Stomach smooth muscle (tissue), 2 donors: ENCODE results near the gene SUGP1.

Source experiments
- H3K27ac ChIP-seq: one replicate; pipeline ENCODE4 v1.7.0; 2013; ENCODE audit warnings: mild to moderate bottlenecking, low read length, inconsistent platforms
- H3K27me3 ChIP-seq, 2 donors: one replicate each; pipeline ENCODE4 v1.7.0; 2013; ENCODE audit warnings: low read length in 2 of 2; ENCODE audit not compliant: insufficient read depth in 2 of 2, control insufficient read depth in 1 of 2
- H3K36me3 ChIP-seq, 2 donors: one replicate each; pipeline ENCODE4 v1.7.0; 2013; ENCODE audit warnings: low read length in 2 of 2; ENCODE audit not compliant: control insufficient read depth in 2 of 2, insufficient read depth in 2 of 2
- H3K4me1 ChIP-seq: one replicate; pipeline ENCODE4 v1.7.0; 2013; ENCODE audit warnings: low read length; ENCODE audit not compliant: control insufficient read depth, insufficient read depth
- H3K4me3 ChIP-seq, 2 donors: one replicate each; pipeline ENCODE4 v1.7.0; 2013; ENCODE audit warnings: low read length in 2 of 2
- H3K9ac ChIP-seq, 2 donors: one replicate each; pipeline ENCODE4 v1.7.0; 2013; ENCODE audit warnings: low read length in 2 of 2, mild to moderate bottlenecking in 1 of 2
- H3K9me3 ChIP-seq, 2 donors: one replicate each; pipeline ENCODE4 v1.7.0; 2013; ENCODE audit warnings: low read length in 2 of 2; ENCODE audit not compliant: control insufficient read depth in 2 of 2
- donor health status: healthy.
- donor health status: Pancreatic carcinoma.

The SUGP1 gene

DNA sequence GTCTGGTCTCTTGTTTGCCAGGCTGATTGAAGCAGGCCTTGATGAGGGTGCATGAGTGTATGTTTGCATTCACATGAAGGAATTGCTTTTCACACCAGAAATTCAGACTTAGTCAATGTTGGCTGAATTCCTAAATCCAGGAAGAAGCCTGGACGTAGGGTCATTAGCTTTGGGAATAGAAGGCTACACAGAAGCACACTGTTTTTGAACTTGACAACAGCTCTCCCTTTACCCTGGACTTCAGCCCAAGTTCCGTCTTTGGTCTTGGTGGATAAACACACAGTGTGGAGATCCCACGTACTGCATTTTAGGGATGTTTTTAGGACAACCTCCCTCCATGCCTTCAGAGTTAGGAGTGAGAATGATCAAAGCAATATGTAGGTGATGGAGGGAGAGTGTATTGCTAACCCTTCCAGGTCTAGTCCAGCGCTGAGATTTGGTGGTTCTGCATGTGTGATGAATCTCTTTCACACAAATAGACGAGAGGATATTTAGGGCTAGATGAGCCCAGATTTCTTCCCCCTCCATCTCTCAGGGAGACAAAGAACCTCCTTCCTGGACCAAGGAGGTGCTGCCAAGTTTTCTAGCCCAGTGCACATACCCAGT lies 70.0 kb downstream of the SUGP1 start:
- H3K36me3 ChIP-seq, result no peaks in the 10 kb centered on the region
- no peaks in the 10 kb centered on the region for H3K9me3 ChIP-seq
- H3K4me1 ChIP-seq, result no peaks in the 10 kb centered on the region
- no peak overlapping the region for H3K27ac ChIP-seq
- H3K9ac ChIP-seq, result no peak overlapping the region
- H3K4me3 ChIP-seq, result no peak overlapping the region
- H3K27me3 ChIP-seq, result peaks cover 3 to 8% of the 10 kb centered on the region in 2 donors

DNA sequence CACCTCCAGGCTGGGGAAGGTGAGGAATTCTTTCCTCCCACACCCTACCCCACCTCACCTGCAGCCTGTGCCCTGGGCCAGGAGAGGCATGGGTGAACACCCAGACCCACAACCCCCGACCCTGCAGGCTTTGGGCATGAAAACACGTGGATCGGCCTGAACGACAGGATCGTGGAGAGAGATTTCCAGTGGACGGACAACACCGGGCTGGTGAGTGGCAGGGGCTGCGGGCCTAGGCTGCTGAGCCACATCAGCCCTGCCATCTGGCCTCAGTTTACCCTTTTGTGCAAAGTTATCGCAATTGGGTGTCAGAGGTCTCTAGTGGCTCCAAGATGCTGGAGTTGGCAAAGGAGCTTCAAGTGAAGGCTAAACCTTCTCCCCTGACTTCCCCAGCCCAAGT lies 79.8 kb downstream of the SUGP1 start:
- Histone ChIP-seq H3K4me1 (no peaks in the 10 kb centered on the region), H3K27me3 (peaks cover 5 to 8% of the 10 kb centered on the region in 2 donors), H3K4me3 (no peak overlapping the region), H3K27ac (no peak overlapping the region), H3K36me3 (no peaks in the 10 kb centered on the region), H3K9ac (no peak overlapping the region), H3K9me3 (no peaks in the 10 kb centered on the region)

DNA sequence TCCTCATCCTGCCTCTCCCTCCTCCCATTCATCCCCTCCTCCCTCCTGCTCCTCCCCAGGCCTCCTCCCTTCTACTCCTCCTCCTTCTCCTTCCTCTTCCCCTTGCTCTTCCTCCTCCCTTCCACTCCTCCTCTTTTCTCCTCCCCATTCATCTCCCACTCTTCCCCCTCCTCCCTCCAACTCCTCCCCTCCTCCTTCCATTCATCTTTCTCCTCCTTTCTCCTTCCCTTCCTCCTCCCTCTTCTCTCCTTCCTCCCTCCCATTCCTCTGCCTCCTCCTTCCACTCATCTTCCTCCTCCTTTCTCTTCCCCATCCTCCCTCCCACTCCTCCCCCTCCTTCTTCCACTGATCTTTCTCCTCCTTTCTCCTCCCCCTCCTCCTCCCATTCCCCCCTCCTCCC lies 80.6 kb downstream of the SUGP1 start:
- no peaks in the 10 kb centered on the region for H3K36me3 ChIP-seq
- no peaks in the 10 kb centered on the region for H3K4me1 ChIP-seq
- no peak overlapping the region for H3K27ac ChIP-seq
- peaks cover 5 to 8% of the 10 kb centered on the region in 2 donors for H3K27me3 ChIP-seq
- no peak overlapping the region for H3K9ac ChIP-seq
- H3K4me3 ChIP-seq, result no peak overlapping the region
- peaks cover 2 to 4% of the 10 kb centered on the region in 2 donors for H3K9me3 ChIP-seq

GRCh38 chr19:19238126-19238894 lies 82.0 kb downstream of the SUGP1 start:
- Histone ChIP-seq H3K9me3 (peaks cover 11 to 15% of the 10 kb centered on the region in 2 donors), H3K4me3 (no peak overlapping the region), H3K27ac (no peak overlapping the region), H3K4me1 (no peaks in the 10 kb centered on the region), H3K27me3 (peaks cover 5 to 8% of the 10 kb centered on the region in 2 donors), H3K36me3 (no peaks in the 10 kb centered on the region), H3K9ac (no peak overlapping the region)

GRCh38 chr19:19236173-19236572 lies 84.1 kb downstream of the SUGP1 start:
- no peak overlapping the region for H3K27ac ChIP-seq
- no peaks in the 10 kb centered on the region for H3K4me1 ChIP-seq
- peaks cover 11 to 15% of the 10 kb centered on the region in 2 donors for H3K9me3 ChIP-seq
- no peak overlapping the region for H3K4me3 ChIP-seq
- H3K9ac ChIP-seq, result no peak overlapping the region
- H3K36me3 ChIP-seq, result no peaks in the 10 kb centered on the region
- H3K27me3 ChIP-seq, result peaks cover 5 to 8% of the 10 kb centered on the region in 2 donors

DNA sequence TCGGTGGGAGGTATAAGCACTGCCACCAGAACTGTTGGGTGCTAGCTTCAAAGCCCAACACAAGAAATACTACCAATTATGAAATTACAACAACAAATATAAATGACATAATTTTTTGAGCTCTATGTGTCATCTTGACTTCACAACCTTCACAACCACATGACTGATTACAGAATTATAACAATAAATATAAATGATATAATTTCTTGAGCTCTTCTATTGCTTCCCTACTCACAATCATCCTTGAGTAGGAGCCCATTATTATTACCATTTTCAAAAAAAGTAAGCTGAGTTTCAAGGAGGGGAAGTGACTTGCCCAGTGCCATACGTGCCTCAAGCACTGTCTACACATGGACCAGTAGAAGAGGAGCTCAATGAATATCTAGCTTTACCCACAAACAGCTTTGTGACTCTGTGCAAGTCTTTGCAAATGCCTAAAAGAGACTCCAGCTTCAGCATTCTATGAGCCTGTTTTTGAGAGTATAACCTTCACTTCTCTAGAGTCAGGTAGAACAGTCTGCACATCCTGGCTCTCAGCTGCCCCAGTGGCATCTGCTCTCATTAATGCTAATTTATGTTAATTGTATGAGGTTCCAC lies 86.0 kb downstream of the SUGP1 start:
- H3K4me3 ChIP-seq, result no peak overlapping the region
- H3K9me3 ChIP-seq, result peaks cover 11 to 15% of the 10 kb centered on the region in 2 donors
- no peak overlapping the region for H3K9ac ChIP-seq
- H3K27me3 ChIP-seq, result peaks cover 0 to 8% of the 10 kb centered on the region in 2 donors
- H3K36me3 ChIP-seq, result no peaks in the 10 kb centered on the region
- H3K27ac ChIP-seq, result no peak overlapping the region
- no peaks in the 10 kb centered on the region for H3K4me1 ChIP-seq

DNA sequence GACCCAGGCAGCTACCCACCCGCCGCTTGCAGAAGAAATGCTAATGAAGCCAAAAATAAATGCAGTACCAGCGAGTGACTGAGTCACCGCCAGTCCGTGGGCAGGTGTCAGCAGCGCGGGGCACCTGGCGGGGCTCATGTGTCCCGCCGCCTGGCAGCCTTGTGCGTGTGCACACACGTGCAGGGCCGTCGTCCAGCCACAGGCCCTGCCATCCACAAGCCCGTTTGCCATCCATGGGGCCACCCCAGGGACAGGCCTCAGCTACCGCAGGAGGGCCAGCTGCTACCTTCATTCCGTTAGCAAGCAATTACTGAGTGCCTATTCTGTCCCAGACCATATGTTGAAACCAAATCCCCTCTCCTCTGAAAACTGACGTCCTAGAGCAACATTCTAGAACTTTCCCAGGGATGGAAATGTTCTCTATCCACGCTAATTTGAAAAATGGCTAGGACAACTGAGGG lies 88.0 kb downstream of the SUGP1 start:
- no peak overlapping the region for H3K9ac ChIP-seq
- H3K9me3 ChIP-seq, result peaks cover 11 to 15% of the 10 kb centered on the region in 2 donors
- H3K36me3 ChIP-seq, result no peaks in the 10 kb centered on the region
- H3K27me3 ChIP-seq, result peaks cover 8 to 9% of the 10 kb centered on the region in 2 donors
- no peaks in the 10 kb centered on the region for H3K4me1 ChIP-seq
- no peak overlapping the region for H3K27ac ChIP-seq
- no peak overlapping the region for H3K4me3 ChIP-seq

DNA sequence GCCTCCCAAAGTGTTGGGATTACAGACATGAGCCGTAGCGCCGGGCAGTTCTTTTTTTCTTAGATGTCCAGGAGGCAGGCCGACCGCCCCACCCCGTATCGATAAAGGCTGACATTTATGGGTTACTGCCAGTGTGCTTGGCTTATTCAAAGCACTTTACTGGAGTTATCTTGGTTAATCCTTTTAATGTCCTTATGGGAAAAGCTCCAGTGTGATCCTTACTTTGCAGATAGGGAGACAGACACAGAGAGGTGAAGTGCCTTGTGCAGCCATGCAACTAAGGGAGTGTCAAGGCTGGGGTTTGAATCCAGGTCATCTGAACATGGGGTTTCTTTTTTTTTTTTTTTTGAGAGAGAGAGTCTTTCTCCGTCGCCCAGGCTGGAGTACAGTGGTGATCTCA lies 89.3 kb downstream of the SUGP1 start:
- H3K4me3 ChIP-seq, result no peak overlapping the region
- no peaks in the 10 kb centered on the region for H3K36me3 ChIP-seq
- peaks cover 11 to 15% of the 10 kb centered on the region in 2 donors for H3K9me3 ChIP-seq
- peaks cover 16 to 22% of the 10 kb centered on the region in 2 donors for H3K27me3 ChIP-seq
- H3K27ac ChIP-seq, result no peak overlapping the region
- H3K4me1 ChIP-seq, result no peaks in the 10 kb centered on the region
- H3K9ac ChIP-seq, result no peak overlapping the region

DNA sequence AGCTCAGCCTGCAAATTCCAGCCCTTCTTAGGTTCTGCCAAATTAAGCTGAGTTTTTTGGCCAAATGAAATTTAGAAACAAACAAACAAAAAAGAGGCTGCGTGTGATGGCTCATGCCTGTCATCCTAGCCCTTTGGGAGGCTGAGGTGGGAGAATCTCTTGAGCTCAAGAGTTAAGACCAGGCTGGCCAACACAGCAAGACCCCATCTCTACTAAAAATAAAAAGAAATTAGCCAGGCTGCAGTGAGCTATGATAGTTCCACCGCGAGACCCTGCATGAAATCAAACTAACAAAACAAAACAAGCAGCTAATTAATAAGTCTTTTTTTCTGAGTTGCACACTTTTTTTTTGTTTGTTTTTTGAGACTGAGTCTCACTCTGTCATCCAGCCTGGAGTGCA lies 90.6 kb downstream of the SUGP1 start:
- Histone ChIP-seq H3K27ac (no peak overlapping the region), H3K4me1 (peaks cover 6% of the 10 kb centered on the region), H3K9me3 (peaks cover 9 to 12% of the 10 kb centered on the region in 2 donors), H3K36me3 (no peaks in the 10 kb centered on the region), H3K4me3 (no peak overlapping the region), H3K27me3 (peaks cover 23 to 32% of the 10 kb centered on the region in 2 donors), H3K9ac (no peak overlapping the region)

DNA sequence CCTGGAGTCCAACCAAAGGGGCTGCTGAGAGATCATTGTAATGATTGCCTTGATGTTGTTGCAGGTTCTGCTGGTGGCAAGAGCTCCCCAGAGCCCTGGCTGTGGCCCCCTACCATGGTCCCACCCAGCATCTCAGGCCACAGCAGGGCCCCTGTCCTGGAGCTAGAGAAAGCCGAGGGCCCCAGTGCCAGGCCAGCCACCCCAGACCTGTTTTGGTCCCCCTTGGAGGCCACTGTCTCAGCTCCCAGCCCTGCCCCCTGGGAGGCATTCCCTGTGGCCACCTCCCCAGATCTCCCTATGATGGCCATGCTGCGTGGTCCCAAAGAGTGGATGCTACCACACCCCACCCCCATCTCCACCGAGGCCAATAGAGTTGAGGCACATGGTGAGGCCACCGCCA lies 93.1 kb downstream of the SUGP1 start:
- Histone ChIP-seq H3K27ac (no peak overlapping the region), H3K9me3 (no peaks in the 10 kb centered on the region), H3K9ac (no peak overlapping the region), H3K4me3 (no peak overlapping the region), H3K27me3 (peaks cover 35 to 42% of the 10 kb centered on the region in 2 donors), H3K36me3 (no peaks in the 10 kb centered on the region), H3K4me1 (peaks cover 6% of the 10 kb centered on the region)
